ENCODE results near the gene GTF2A2. TPM values are rescaled to one million over a fixed set of nuclear protein-coding genes. Genes with fewer than 3 reads are reported as not detected.
A peak's percentile ranks its signal among the peaks of the same experiment; 100 is the strongest.
"Not testable (repeated sequence)": the region's sequence is repeated elsewhere in the genome, so short reads cannot be mapped to it uniquely, and the experiment has no call there.

Gene GTF2A2
- total RNA-seq, result 100 to 1,000 TPM; 146 to 155 TPM

GRCh38 chr15:59656897-59657634, at the start of gene GTF2A2:
TSS of gene GTF2A2 (minus strand) at chr15:59657515. CDS start at chr15:59652277, 5,238 bp downstream.
- peaks cover 19% of the 10 kb centered on the region for H3K36me3 Mint-ChIP-seq (ENCODE audit: low read depth)
- peak; percentile 96 for DNase-seq
- H3K9me3 Mint-ChIP-seq, result peaks cover 2% of the 10 kb centered on the region
- H3K4me3 Mint-ChIP-seq, result peak within 1 kb of the TSS; percentile 28
- intact Hi-C loops (cut with micrococcal nuclease), result loop anchor here (1.0 to 2.0 kb wide), 3 partner anchors 32 to 670 kb away; partner anchors contain the start of genes BNIP2 and RNF111
- CTCF ChIA-PET, result interaction anchor here (0.6 to 1.3 kb wide), 3 partner anchors 9 to 22 kb away, joined by 3 read pairs; no protein-coding TSS in a partner anchor
- peaks cover 10% of the 10 kb centered on the region for H3K4me1 Mint-ChIP-seq (ENCODE audit: low read depth)
- no peaks in the 10 kb centered on the region for H3K27me3 Mint-ChIP-seq (ENCODE audit: low read depth)
- H3K27ac Mint-ChIP-seq, result peak within 1 kb of the TSS; percentile 61

DNA sequence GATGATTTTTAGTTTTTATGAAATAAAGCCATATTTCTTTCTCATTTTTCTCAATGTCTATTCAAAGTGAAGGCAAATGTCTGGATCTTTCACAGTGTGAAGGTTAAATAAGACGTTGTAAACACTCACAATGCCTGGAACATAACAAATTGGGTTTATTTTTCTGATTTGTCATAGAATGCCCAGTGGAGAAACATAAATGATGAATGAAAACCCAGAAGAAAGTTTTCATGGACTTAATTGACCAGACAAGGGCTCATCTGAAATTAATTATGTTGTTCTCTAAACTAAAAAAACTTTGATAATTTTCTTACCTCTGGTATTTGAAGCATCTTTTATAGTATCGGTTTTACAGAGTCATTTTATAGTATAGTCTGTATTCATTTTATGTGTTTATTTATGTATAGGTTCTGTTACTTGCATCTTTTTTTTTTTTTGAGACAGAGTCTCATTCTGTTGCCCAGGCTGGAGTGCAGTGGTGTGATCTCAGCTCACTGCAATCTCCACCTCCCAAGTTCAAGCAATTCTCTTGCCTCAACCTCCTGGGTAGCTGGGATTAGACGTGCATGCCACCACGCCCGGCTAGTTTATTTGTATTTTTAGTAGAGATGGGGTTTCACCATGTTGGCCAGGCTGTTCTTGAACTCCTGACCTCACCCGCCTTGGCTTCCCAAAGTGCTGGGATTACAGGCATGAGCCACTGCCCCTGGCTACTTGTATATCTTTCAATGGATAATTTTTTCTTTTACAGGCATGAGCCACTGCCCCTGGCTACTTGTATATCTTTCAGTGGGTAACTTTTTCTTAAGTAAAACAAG, 46.9 kb upstream of the GTF2A2 start:
- Mint-ChIP-seq H3K9me3 (no peaks in the 10 kb centered on the region), H3K4me3 (no peak overlapping the region), H3K36me3 (ENCODE audit: low read depth) (no peaks in the 10 kb centered on the region), H3K27me3 (ENCODE audit: low read depth) (peaks cover 1% of the 10 kb centered on the region), H3K27ac (no peak overlapping the region), H3K4me1 (ENCODE audit: low read depth) (no peaks in the 10 kb centered on the region)
- intact Hi-C loops (cut with micrococcal nuclease), result no loop called here
- CTCF ChIA-PET, result interaction anchor here (0.7 kb wide), 1 partner anchor 136 kb away, joined by 3 read pairs; no protein-coding TSS in a partner anchor
- DNase-seq, result no peak

GRCh38 chr15:59702351-59702750, 45.0 kb upstream of the GTF2A2 start:
- Mint-ChIP-seq H3K9me3 (no peaks in the 10 kb centered on the region), H3K36me3 (ENCODE audit: low read depth) (no peaks in the 10 kb centered on the region), H3K27me3 (ENCODE audit: low read depth) (peaks cover 1% of the 10 kb centered on the region), H3K27ac (no peak overlapping the region), H3K4me3 (no peak overlapping the region), H3K4me1 (ENCODE audit: low read depth) (no peaks in the 10 kb centered on the region)
- intact Hi-C loops (cut with micrococcal nuclease), result no loop called here
- CTCF ChIA-PET, result no interaction called here
- DNase-seq, result no peak

- CTCF ChIA-PET, result no interaction called here
- intact Hi-C loops (cut with micrococcal nuclease), result no loop called here
Measured at GRCh38 chr15:59701880-59702279, 44.6 kb upstream of the GTF2A2 start.

DNA sequence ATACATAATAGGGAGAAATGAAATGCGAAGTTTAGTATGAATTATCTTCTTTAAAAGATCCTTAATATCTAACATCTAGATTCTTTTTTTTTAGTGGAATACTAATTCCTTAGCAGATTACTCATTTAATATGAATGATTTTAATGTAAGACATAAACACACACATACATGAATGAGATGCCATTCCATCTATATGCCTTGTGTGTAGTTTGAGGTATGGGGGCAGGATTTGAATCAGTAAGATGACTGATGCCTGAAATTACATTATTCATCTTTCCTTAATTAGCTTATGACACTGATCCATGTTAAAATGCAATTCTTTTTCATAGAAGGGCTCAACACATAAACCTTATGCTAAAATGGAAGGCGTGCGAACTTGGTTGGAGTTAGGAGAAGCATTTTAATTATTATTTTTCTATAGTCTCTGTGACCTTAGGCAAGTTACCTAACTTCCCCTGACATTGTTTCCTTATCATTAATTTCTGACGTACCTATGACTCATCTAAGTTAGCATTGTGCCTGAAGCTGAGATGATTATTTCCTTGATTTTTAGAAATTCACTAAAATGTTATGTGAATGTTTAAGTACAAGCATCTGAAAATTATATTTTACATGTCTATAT, 42.6 kb upstream of the GTF2A2 start:
- CTCF ChIA-PET, result no interaction called here
- intact Hi-C loops (cut with micrococcal nuclease), result loop anchor here (10.0 kb wide), 1 partner anchor 95 kb away; no protein-coding TSS in a partner anchor
- Mint-ChIP-seq H3K27ac (no peak overlapping the region), H3K9me3 (no peaks in the 10 kb centered on the region), H3K27me3 (ENCODE audit: low read depth) (peaks cover 1% of the 10 kb centered on the region), H3K4me1 (ENCODE audit: low read depth) (no peaks in the 10 kb centered on the region), H3K4me3 (no peak overlapping the region), H3K36me3 (ENCODE audit: low read depth) (no peaks in the 10 kb centered on the region)
- no peak for DNase-seq

More at GRCh38 chr15:59701880-59702279, 44.6 kb upstream of the GTF2A2 start:
- Mint-ChIP-seq H3K27ac (no peak overlapping the region), H3K4me3 (no peak overlapping the region), H3K36me3 (ENCODE audit: low read depth) (no peaks in the 10 kb centered on the region), H3K4me1 (ENCODE audit: low read depth) (no peaks in the 10 kb centered on the region), H3K27me3 (ENCODE audit: low read depth) (peaks cover 1% of the 10 kb centered on the region), H3K9me3 (no peaks in the 10 kb centered on the region)
- no peak for DNase-seq

- H3K27ac Mint-ChIP-seq; H3K9me3 Mint-ChIP-seq; H3K27me3 Mint-ChIP-seq (ENCODE audit: low read depth); CTCF ChIA-PET; H3K4me3 Mint-ChIP-seq; H3K4me1 Mint-ChIP-seq (ENCODE audit: low read depth); DNase-seq; H3K36me3 Mint-ChIP-seq (ENCODE audit: low read depth): not testable (repeated sequence)
- intact Hi-C loops (cut with micrococcal nuclease), result loop anchor here (10.0 kb wide), 1 partner anchor 97 kb away; no protein-coding TSS in a partner anchor
Measured at GRCh38 chr15:59698065-59698464, 40.8 kb upstream of the GTF2A2 start.

DNA sequence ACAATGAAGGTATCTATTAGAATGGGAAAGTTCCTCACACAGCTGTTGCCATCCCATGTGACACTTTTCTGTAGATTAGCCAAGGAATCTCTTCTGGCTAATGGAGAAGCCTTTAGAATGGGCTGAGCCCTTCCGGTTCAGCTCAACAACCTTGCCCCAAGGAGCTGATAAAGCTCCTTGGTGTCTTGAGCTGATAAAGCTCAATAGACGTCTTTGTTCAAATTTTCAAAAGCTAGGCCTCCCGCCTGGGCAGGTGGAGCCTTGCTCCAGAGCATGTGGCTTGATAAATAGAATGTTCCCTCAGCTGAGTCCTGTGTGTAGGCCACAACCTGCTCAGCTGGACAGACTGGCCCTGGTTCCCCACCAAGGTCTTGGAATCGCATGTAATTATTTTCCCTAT, 39.0 kb upstream of the GTF2A2 start:
- Mint-ChIP-seq H3K27ac (no peak overlapping the region), H3K9me3 (no peaks in the 10 kb centered on the region), H3K4me1 (ENCODE audit: low read depth) (no peaks in the 10 kb centered on the region), H3K27me3 (ENCODE audit: low read depth) (no peaks in the 10 kb centered on the region), H3K36me3 (ENCODE audit: low read depth) (no peaks in the 10 kb centered on the region), H3K4me3 (no peak overlapping the region)
- CTCF ChIA-PET, result no interaction called here
- DNase-seq, result no peak
- intact Hi-C loops (cut with micrococcal nuclease), result loop anchor here (10.0 kb wide), 1 partner anchor 98 kb away; no protein-coding TSS in a partner anchor

- DNase-seq, result no peak
- no peaks in the 10 kb centered on the region for H3K36me3 Mint-ChIP-seq (ENCODE audit: low read depth)
- H3K27ac Mint-ChIP-seq, result no peak overlapping the region
- no peak overlapping the region for H3K4me3 Mint-ChIP-seq
- H3K9me3 Mint-ChIP-seq, result no peaks in the 10 kb centered on the region
- H3K4me1 Mint-ChIP-seq (ENCODE audit: low read depth), result peaks cover 10% of the 10 kb centered on the region
- H3K27me3 Mint-ChIP-seq (ENCODE audit: low read depth), result no peaks in the 10 kb centered on the region
- CTCF ChIA-PET, result no interaction called here
- intact Hi-C loops (cut with micrococcal nuclease), result loop anchor here (10.0 kb wide), 1 partner anchor 100 kb away; no protein-coding TSS in a partner anchor
Measured at GRCh38 chr15:59694779-59695178, 37.5 kb upstream of the GTF2A2 start.

DNA sequence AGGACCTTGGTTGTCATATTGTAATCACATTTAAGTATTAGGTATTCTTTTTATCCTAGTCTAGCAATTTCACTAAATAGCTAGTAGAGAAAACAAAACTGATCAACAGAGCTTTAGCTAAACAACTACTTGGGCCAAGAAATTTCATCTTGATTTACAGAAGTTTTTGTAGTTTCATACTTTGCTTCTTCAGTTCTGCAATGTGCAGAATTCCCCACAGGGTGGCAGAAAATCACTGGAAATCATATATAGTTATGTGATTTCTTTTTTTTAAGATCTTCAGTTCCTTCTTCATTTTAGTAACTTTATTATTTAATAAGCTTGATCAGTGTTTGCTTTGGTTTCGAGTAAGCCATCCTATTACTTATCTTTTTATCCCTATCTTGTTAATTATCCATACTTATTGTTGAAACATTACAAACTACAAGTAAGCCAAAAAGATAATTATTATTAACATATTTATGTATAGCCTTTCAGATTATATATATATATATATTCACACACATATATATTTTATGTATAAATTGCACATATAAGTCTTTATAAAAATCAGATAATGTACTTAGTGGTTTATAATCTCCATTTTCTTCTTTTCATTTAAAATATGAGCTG, 34.0 kb upstream of the GTF2A2 start:
- Mint-ChIP-seq H3K27ac (peak overlapping the region; percentile 56), H3K4me1 (ENCODE audit: low read depth) (peaks cover 24% of the 10 kb centered on the region), H3K27me3 (ENCODE audit: low read depth) (no peaks in the 10 kb centered on the region), H3K9me3 (no peaks in the 10 kb centered on the region), H3K36me3 (ENCODE audit: low read depth) (peaks cover 8% of the 10 kb centered on the region), H3K4me3 (no peak overlapping the region)
- intact Hi-C loops (cut with micrococcal nuclease), result loop anchor here (1.0 to 10.0 kb wide), 5 partner anchors 34 to 636 kb away; no protein-coding TSS in a partner anchor
- peak; percentile 65 for DNase-seq
- CTCF ChIA-PET, result interaction anchor here (0.6 to 2.3 kb wide), 14 partner anchors 33 to 635 kb away, joined by 3 to 20 read pairs (median 4); no protein-coding TSS in a partner anchor

- Mint-ChIP-seq H3K27me3 (ENCODE audit: low read depth) (no peaks in the 10 kb centered on the region), H3K9me3 (no peaks in the 10 kb centered on the region), H3K27ac (peak overlapping the region; percentile 89), H3K4me3 (peak overlapping the region; percentile 87), H3K36me3 (ENCODE audit: low read depth) (peaks cover 16% of the 10 kb centered on the region), H3K4me1 (ENCODE audit: low read depth) (peaks cover 38% of the 10 kb centered on the region)
- DNase-seq, result peak; percentile 74
- CTCF ChIA-PET, result interaction anchor here (0.6 to 2.3 kb wide), 4 partner anchors 34 to 637 kb away, joined by 3 to 20 read pairs (median 4); no protein-coding TSS in a partner anchor
- intact Hi-C loops (cut with micrococcal nuclease), result loop anchor here (1.0 to 10.0 kb wide), 9 partner anchors 32 to 1983 kb away; partner anchors contain the start of genes GTF2A2, ICE2, POLR2M and SLTM
Measured at GRCh38 chr15:59689626-59690236, 32.4 kb upstream of the GTF2A2 start.
